Upper lobe of right lung (tissue), 1 donor: ENCODE measurements around the gene ZBED1. TPM values are rescaled to one million over a fixed set of nuclear protein-coding genes. Genes with fewer than 3 reads are reported as not detected.
"Not testable (repeated sequence)": the region's sequence is repeated elsewhere in the genome, so short reads cannot be mapped to it uniquely, and the experiment has no call there.

Source experiments
- ATAC-seq: fragments of 200-7000 bp; cut with Tn5 transposase; one replicate; pipeline ENCODE4 v1.9.1; 2020; ENCODE audit warnings: mild to moderate bottlenecking, moderate library complexity
- DNase-seq: peaks from one replicate; pipeline ENCODE4 v3.0.0-alpha.2; 2020
- H3K27ac ChIP-seq: fragments of 200-600 bp; one replicate; pipeline ENCODE4 v1.8.0; 2022
- H3K27me3 ChIP-seq: fragments of 200-600 bp; one replicate; pipeline ENCODE4 v1.8.0; 2022; ENCODE audit warnings: mild to moderate bottlenecking
- H3K36me3 ChIP-seq: fragments of 200-600 bp; one replicate; pipeline ENCODE4 v1.8.0; 2022
- H3K4me1 ChIP-seq: fragments of 200-600 bp; one replicate; pipeline ENCODE4 v1.8.0; 2022
- H3K4me3 ChIP-seq: fragments of 200-600 bp; one replicate; pipeline ENCODE4 v1.8.0; 2022; ENCODE audit warnings: mild to moderate bottlenecking
- H3K9me3 ChIP-seq: fragments of 200-600 bp; one replicate; pipeline ENCODE4 v1.8.0; 2022
- intact Hi-C: fragments of 100-400 bp; cut with DNase I; formaldehyde crosslinking; loops from one replicate; pipeline ENCODE4 v1.11.0; 2022
- total RNA-seq: library from RNA; stranded (reverse); fragmentation: NEBNext Ultra II Directional; extraction: Animal tissue kit (Norgen Biotek cat#: 25700); gene quantifications from one replicate; pipeline ENCODE4 v1.2.1, GENCODE V29; 2021
- TF ChIP-seq, protein P1 (sequence below): fragments of 200-600 bp; IDR thresholded peaks from one replicate; pipeline ENCODE4 v1.8.0; 2022; ENCODE audit warnings: antibody characterized with exemption
- donor health status: DM: no; HTN: yes; CAD: no; lungs with severe emphysema.

ZBED1 gene
- total RNA-seq, 1 donor from 2014 or later = 40.0 TPM

DNA sequence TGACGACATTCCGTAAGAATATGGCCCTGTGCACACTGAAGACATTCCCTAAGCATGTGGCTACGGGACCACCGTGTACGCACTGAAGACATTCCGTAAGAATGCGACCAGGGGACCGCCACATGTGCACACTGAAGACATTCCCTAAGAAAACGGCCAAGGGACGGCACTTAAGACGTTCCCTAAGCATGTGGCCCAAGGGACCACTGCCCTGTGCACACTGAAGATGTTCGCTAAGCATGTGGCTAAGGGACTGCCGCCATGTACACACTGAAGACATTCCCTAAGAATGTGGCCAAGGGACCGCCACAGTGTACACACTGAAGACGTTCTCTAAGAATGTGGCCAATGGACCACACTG, 21.4 kb downstream of the ZBED1 start:
- ATAC-seq (no peak), DNase-seq (no peak)
- TF ChIP-seq, protein P1, sequence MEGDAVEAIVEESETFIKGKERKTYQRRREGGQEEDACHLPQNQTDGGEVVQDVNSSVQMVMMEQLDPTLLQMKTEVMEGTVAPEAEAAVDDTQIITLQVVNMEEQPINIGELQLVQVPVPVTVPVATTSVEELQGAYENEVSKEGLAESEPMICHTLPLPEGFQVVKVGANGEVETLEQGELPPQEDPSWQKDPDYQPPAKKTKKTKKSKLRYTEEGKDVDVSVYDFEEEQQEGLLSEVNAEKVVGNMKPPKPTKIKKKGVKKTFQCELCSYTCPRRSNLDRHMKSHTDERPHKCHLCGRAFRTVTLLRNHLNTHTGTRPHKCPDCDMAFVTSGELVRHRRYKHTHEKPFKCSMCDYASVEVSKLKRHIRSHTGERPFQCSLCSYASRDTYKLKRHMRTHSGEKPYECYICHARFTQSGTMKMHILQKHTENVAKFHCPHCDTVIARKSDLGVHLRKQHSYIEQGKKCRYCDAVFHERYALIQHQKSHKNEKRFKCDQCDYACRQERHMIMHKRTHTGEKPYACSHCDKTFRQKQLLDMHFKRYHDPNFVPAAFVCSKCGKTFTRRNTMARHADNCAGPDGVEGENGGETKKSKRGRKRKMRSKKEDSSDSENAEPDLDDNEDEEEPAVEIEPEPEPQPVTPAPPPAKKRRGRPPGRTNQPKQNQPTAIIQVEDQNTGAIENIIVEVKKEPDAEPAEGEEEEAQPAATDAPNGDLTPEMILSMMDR = no peak
- Histone ChIP-seq H3K36me3 (no peaks in the 10 kb centered on the region), H3K4me1 (no peaks in the 10 kb centered on the region), H3K9me3 (no peaks in the 10 kb centered on the region), H3K27ac (no peak overlapping the region), H3K27me3 (no peaks in the 10 kb centered on the region), H3K4me3 (no peak overlapping the region)
- intact Hi-C loops = no loop called here

GRCh38 chrX:2478546-2479419, 22.0 kb downstream of the ZBED1 start:
- no peak overlapping the region for H3K27ac ChIP-seq
- ATAC-seq = no peak
- no peak overlapping the region for H3K4me3 ChIP-seq
- H3K4me1 ChIP-seq = no peaks in the 10 kb centered on the region
- DNase-seq = peak; percentile 25
- H3K36me3 ChIP-seq = no peaks in the 10 kb centered on the region
- no peaks in the 10 kb centered on the region for H3K27me3 ChIP-seq
- H3K9me3 ChIP-seq = no peaks in the 10 kb centered on the region
- TF ChIP-seq, protein P1 = no peak
- intact Hi-C loops = no loop called here

- H3K4me1 ChIP-seq, H3K27me3 ChIP-seq, H3K27ac ChIP-seq, intact Hi-C loops, H3K9me3 ChIP-seq, ATAC-seq, H3K36me3 ChIP-seq, H3K4me3 ChIP-seq: not testable (repeated sequence)
- DNase-seq = peak; percentile 28
Measured at GRCh38 chrX:2477313-2477712, 23.5 kb downstream of the ZBED1 start.

- ATAC-seq = peak; percentile 15
- no peaks in the 10 kb centered on the region for H3K36me3 ChIP-seq
- intact Hi-C loops = no loop called here
- H3K27me3 ChIP-seq = no peaks in the 10 kb centered on the region
- H3K27ac ChIP-seq = no peak overlapping the region
- TF ChIP-seq, protein P1 = no peak
- H3K9me3 ChIP-seq = no peaks in the 10 kb centered on the region
- no peak overlapping the region for H3K4me3 ChIP-seq
- no peaks in the 10 kb centered on the region for H3K4me1 ChIP-seq
- DNase-seq = peak; percentile 16
Measured at GRCh38 chrX:2474963-2475726, 25.6 kb downstream of the ZBED1 start.

GRCh38 chrX:2474280-2474962, 26.4 kb downstream of the ZBED1 start:
- no peak overlapping the region for H3K4me3 ChIP-seq
- H3K27ac ChIP-seq = no peak overlapping the region
- H3K36me3 ChIP-seq = no peaks in the 10 kb centered on the region
- no peaks in the 10 kb centered on the region for H3K9me3 ChIP-seq
- peak; percentile 6 for DNase-seq
- no peak for ATAC-seq
- TF ChIP-seq, protein P1 = no peak
- H3K4me1 ChIP-seq = no peaks in the 10 kb centered on the region
- H3K27me3 ChIP-seq = no peaks in the 10 kb centered on the region
- intact Hi-C loops = no loop called here

- H3K9me3 ChIP-seq, intact Hi-C loops, H3K27me3 ChIP-seq, H3K4me3 ChIP-seq, H3K27ac ChIP-seq, ATAC-seq, H3K4me1 ChIP-seq, H3K36me3 ChIP-seq: not testable (repeated sequence)
- DNase-seq = peak; percentile 48
Measured at GRCh38 chrX:2473064-2473463, 27.7 kb downstream of the ZBED1 start.
